T-cell (primary cell): ENCODE measurements around the gene SEPTIN10. TPM values are rescaled to one million over a fixed set of nuclear protein-coding genes. Genes with fewer than 3 reads are reported as not detected.

Source experiments
- ATAC-seq, 4 experiments: fragments of 200-7000 bp in 3 of 4; fragments of 150-1000 bp in 1 of 4; cut with Tn5 transposase; replicated peaks in 1 of 4; 1 replicate in 3 of 4; 2 replicates in 1 of 4; pipeline ENCODE4 v1.10.0; 2021; ENCODE audit warnings: moderate library complexity in 3 of 4, mild to moderate bottlenecking in 2 of 4, moderate number of reproducible peaks in 1 of 4
- CTCF ChIA-PET, 2 donors: fragments of 300-600 bp; sonication (Branson Sonifier 250); formaldehyde crosslinking; loops; one replicate each; lab custom pipeline; 2022; ENCODE audit warnings: antibody characterized with exemption in 2 of 2; lab: Charles Lee
- POLR2A ChIA-PET, 2 donors: fragments of 300-600 bp; sonication (Branson Sonifier 250); formaldehyde crosslinking; loops; one replicate each; lab custom pipeline; 2022; ENCODE audit warnings: antibody characterized with exemption in 2 of 2; lab: Charles Lee
- DNase-seq, 35 experiments: peaks; one replicate each; pipeline versions ENCODE4 v3.0.0 to v3.0.0-alpha.2; 2013 to 2023
- H3K27ac ChIP-seq: one replicate; pipeline ENCODE4 v1.5.1; 2013; ENCODE audit warnings: low read length
- H3K27me3 ChIP-seq, 2 experiments: replicated peaks in 1 of 2; 1 replicate in 1 of 2; 2 replicates in 1 of 2; pipeline versions ENCODE4 v1.6.1 to v1.7.0; 2013; ENCODE audit warnings: low read length in 1 of 2, mixed read lengths in 1 of 2; ENCODE audit not compliant: control insufficient read depth in 2 of 2, insufficient read depth in 2 of 2; ENCODE audit errors: extremely low read depth in 1 of 2
- H3K36me3 ChIP-seq, 2 donors: 1 replicate in 1 of 2; 2 replicates in 1 of 2; pipeline versions ENCODE4 v1.6.1 to v1.7.0; 2013; ENCODE audit warnings: low read length in 1 of 2; ENCODE audit not compliant: control insufficient read depth in 2 of 2, insufficient read depth in 1 of 2; ENCODE audit errors: extremely low read depth in 1 of 2
- H3K4me1 ChIP-seq, 2 experiments: 1 replicate in 1 of 2; 2 replicates in 1 of 2; pipeline versions ENCODE4 v1.6.1 to v1.7.0; 2013; ENCODE audit warnings: low read length in 2 of 2, mixed read lengths in 1 of 2; ENCODE audit not compliant: insufficient read depth in 2 of 2, control insufficient read depth in 1 of 2; ENCODE audit errors: extremely low read depth in 1 of 2
- H3K4me3 ChIP-seq, 2 donors: 1 replicate in 1 of 2; 2 replicates in 1 of 2; pipeline versions ENCODE4 v1.5.1 to v1.7.0; 2013; ENCODE audit warnings: mild to moderate bottlenecking in 2 of 2, low read length in 1 of 2, moderate library complexity in 1 of 2; ENCODE audit not compliant: control insufficient read depth in 1 of 2; ENCODE audit errors: extremely low read depth in 1 of 2
- H3K9me3 ChIP-seq: 2 replicates; pipeline ENCODE4 v1.7.0; 2013
- H3K27ac Mint-ChIP-seq, 2 donors: one replicate each; pipeline ENCODE4 v1.8.0; 2020 to 2021; ENCODE audit warnings: mild to moderate bottlenecking in 2 of 2, mixed read lengths in 2 of 2
- H3K27me3 Mint-ChIP-seq, 2 donors: one replicate each; pipeline ENCODE4 v1.8.0; 2021 to 2022; ENCODE audit warnings: mixed read lengths in 2 of 2
- H3K36me3 Mint-ChIP-seq: one replicate; pipeline ENCODE4 v1.8.0; 2021; ENCODE audit warnings: mixed read lengths
- H3K4me1 Mint-ChIP-seq, 3 donors: one replicate each; pipeline ENCODE4 v1.8.0; 2020 to 2022; ENCODE audit warnings: mixed read lengths in 3 of 3, mild to moderate bottlenecking in 1 of 3
- H3K4me3 Mint-ChIP-seq, 3 donors: one replicate each; pipeline ENCODE4 v1.8.0; 2020 to 2022; ENCODE audit warnings: mild to moderate bottlenecking in 3 of 3, mixed read lengths in 3 of 3, moderate library complexity in 3 of 3
- H3K9me3 Mint-ChIP-seq, 3 donors: one replicate each; pipeline ENCODE4 v1.8.0; 2020 to 2022; ENCODE audit warnings: mixed read lengths in 3 of 3
- WGBS: methylation state at CpG from one replicate; pipeline ENCODE4 v1.1.5; 2013; ENCODE audit warnings: missing lambda C conversion rate; ENCODE audit not compliant: insufficient coverage; 5-methylcytosine and 5-hydroxymethylcytosine counted together
- total RNA-seq, 35 experiments: library from RNA in 6 of 35; stranded (reverse) in 6 of 35; fragments of 120-200 nt in 1 of 35; gene quantifications; one replicate each; pipeline versions ENCODE4 v1.2.1 to v1.2.4 and lab custom pipeline; 2013 to 2026

SEPTIN10 gene
- total RNA-seq, 5 donors from 2014 or later (not counting 1 experiment from before 2014, with no cell fraction given): 2.2 to 3.7 (median 3.3) TPM

DNA sequence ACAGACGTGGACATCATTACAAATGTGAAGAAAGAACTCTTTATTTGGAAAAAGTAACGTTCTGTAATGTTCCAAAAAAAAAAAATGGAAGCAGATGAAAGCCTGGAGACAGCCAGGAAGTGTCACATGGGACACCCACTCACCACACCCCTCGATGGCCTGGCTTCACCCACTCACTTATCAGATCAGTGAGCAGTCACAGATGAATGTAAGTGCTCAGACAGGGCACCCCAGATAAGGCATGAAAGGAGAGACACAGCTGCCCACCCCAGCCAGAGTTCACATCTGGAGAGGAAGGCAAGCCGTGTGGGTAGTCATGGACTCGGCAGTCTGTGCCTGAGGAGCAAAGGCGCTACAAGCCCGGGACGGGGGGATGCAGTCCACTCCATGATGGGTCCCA, 105.2 kb downstream of the SEPTIN10 start:
- CTCF ChIA-PET: interaction anchor here in 1 of 2 donors (0.7 kb wide), 1 partner anchor 24 kb away, joined by 3 read pairs; no protein-coding TSS in a partner anchor
- Mint-ChIP-seq H3K36me3 (no peaks in the 10 kb centered on the region), H3K9me3 (no peaks in the 10 kb centered on the region), H3K4me3 (no peak overlapping the region), H3K27ac (no peak overlapping the region), H3K27me3 (peaks cover 0 to 3% of the 10 kb centered on the region in 2 donors), H3K4me1 (peaks cover 5 to 6% (median 6%) of the 10 kb centered on the region in 3 donors)
- DNase-seq (no peak), ATAC-seq (no peak)
- H3K27me3 ChIP-seq: no peaks in the 10 kb centered on the region
- POLR2A ChIA-PET: no interaction called here
- no peak overlapping the region for H3K4me3 ChIP-seq
- no peak overlapping the region for H3K27ac ChIP-seq
- 83% methylated on average over 7 of the region's 8 CpGs for WGBS
- no peaks in the 10 kb centered on the region for H3K9me3 ChIP-seq
- H3K36me3 ChIP-seq: peaks cover 0 to 5% of the 10 kb centered on the region in 2 donors
- peaks cover 0 to 4% of the 10 kb centered on the region in 2 experiments for H3K4me1 ChIP-seq

DNA sequence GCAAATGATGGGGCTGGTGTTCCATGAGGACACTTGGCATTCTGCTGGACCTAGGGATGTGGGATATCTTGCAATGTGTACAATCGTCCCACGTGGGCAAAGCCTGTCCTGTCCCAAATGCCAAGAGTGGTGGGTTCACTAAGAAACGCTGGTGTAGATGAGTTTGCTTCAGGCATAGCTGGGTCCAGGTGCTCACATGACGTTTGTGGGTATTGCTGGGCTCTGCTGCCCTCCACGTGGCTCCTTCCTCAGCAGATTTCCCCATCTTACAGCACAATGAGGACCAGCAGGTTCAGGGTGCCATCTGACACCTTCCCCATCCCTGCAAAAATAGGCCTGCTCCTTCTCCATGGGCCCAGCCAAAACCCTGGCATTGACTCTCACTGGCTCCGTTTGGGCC, 105.9 kb downstream of the SEPTIN10 start:
- H3K4me1 ChIP-seq: peaks cover 0 to 3% of the 10 kb centered on the region in 2 experiments
- DNase-seq (no peak), ATAC-seq (no peak)
- no peak overlapping the region for H3K27ac Mint-ChIP-seq
- no peaks in the 10 kb centered on the region for H3K36me3 Mint-ChIP-seq
- no peaks in the 10 kb centered on the region for H3K27me3 ChIP-seq
- H3K4me1 Mint-ChIP-seq: peaks cover 4 to 6% (median 5%) of the 10 kb centered on the region in 3 donors
- no peak overlapping the region for H3K4me3 ChIP-seq
- no peaks in the 10 kb centered on the region for H3K9me3 ChIP-seq
- H3K9me3 Mint-ChIP-seq: no peaks in the 10 kb centered on the region
- H3K27me3 Mint-ChIP-seq: peaks cover 0 to 3% of the 10 kb centered on the region in 2 donors
- H3K4me3 Mint-ChIP-seq: no peak overlapping the region
- H3K27ac ChIP-seq: no peak overlapping the region
- 38% methylated on average over 3 of the region's 6 CpGs for WGBS
- CTCF ChIA-PET: no interaction called here
- H3K36me3 ChIP-seq: peaks cover 0 to 5% of the 10 kb centered on the region in 2 donors
- POLR2A ChIA-PET: no interaction called here

DNA sequence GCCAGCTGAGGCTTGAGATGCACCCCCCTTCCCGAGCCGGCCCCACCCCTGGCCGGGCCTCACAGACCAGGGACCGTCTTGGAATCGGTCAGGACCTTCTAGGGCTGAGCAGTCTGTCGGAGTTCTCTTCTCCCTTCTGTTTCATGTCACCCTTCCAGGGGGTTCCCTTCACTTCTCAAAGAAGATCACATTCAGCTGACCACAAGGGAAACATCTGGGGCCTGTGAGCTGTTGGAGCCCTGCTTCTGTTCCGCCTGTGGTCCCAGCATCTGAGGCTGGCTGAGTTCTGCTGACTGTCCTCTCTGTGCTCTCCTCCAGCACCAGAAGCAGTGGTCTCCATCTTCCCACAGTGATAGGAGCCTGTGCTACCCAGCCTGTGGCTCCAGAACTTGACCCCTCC, 106.5 kb downstream of the SEPTIN10 start:
- H3K27ac Mint-ChIP-seq: no peak overlapping the region
- WGBS: 38% methylated on average over 4 of the region's 7 CpGs
- Histone ChIP-seq H3K27me3 (no peaks in the 10 kb centered on the region), H3K9me3 (no peaks in the 10 kb centered on the region), H3K27ac (no peak overlapping the region), H3K4me3 (no peak overlapping the region), H3K4me1 (peaks cover 0 to 3% of the 10 kb centered on the region in 2 experiments), H3K36me3 (peaks cover 0 to 5% of the 10 kb centered on the region in 2 donors)
- H3K4me1 Mint-ChIP-seq: peaks cover 4 to 6% (median 5%) of the 10 kb centered on the region in 3 donors
- H3K9me3 Mint-ChIP-seq: no peaks in the 10 kb centered on the region
- no peak overlapping the region for H3K4me3 Mint-ChIP-seq
- POLR2A ChIA-PET: no interaction called here
- peaks cover 0 to 3% of the 10 kb centered on the region in 2 donors for H3K27me3 Mint-ChIP-seq
- DNase-seq (no peak), ATAC-seq (no peak)
- no peaks in the 10 kb centered on the region for H3K36me3 Mint-ChIP-seq
- CTCF ChIA-PET: no interaction called here

DNA sequence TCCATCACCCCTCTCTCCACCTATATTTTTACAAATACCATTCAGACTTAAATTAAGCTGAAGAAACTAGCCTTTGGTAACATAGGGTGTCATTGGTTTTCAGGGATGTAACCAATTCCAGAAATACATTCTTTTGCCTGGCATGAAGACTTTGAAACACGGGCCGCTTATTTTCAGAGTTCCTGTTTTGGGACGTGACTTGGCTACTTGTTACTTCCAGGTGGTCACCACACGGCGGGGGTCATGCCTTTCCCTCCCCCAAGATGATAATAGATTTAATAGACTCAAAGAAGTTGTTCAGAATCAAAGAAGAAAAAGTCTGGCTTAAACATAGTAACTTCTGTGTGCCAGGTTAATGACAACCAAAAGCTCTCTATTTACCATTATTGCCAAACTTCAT, 110.6 kb downstream of the SEPTIN10 start:
- no CpG with 5 or more reads among the region's 5 CpGs for WGBS
- Histone ChIP-seq H3K9me3 (no peaks in the 10 kb centered on the region), H3K27ac (no peak overlapping the region), H3K27me3 (peaks cover 0 to 4% of the 10 kb centered on the region in 2 experiments), H3K4me3 (no peak overlapping the region), H3K36me3 (peaks cover 0 to 5% of the 10 kb centered on the region in 2 donors), H3K4me1 (no peaks in the 10 kb centered on the region)
- ATAC-seq (no peak), DNase-seq (no peak)
- H3K27ac Mint-ChIP-seq: no peak overlapping the region
- ChIA-PET POLR2A (no interaction called here), CTCF (no interaction called here)
- no peak overlapping the region for H3K4me3 Mint-ChIP-seq
- no peaks in the 10 kb centered on the region for H3K4me1 Mint-ChIP-seq
- no peaks in the 10 kb centered on the region for H3K9me3 Mint-ChIP-seq
- peaks cover 0 to 1% of the 10 kb centered on the region in 2 donors for H3K27me3 Mint-ChIP-seq
- H3K36me3 Mint-ChIP-seq: no peaks in the 10 kb centered on the region

DNA sequence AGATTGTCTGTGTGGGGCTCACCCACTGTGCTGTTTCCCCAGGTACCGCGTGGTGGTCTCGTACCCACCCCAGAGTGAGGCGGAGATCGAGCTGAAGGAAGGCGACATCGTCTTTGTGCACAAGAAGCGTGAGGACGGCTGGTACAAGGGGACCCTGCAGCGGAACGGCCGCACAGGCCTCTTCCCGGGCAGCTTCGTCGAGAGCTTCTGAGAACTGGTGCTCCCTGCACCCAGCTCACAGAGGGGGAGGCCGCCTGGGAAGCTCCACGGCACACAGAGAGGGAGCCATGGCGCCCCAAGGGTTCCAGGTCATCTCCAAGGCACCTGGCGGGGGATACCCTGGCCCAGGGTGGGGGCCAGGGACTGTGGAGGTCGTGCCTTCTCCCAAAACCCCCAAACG, 112.3 kb downstream of the SEPTIN10 start:
- H3K4me3 Mint-ChIP-seq: no peak overlapping the region
- POLR2A ChIA-PET: no interaction called here
- Histone ChIP-seq H3K4me3 (no peak overlapping the region), H3K36me3 (peaks cover 0 to 5% of the 10 kb centered on the region in 2 donors), H3K4me1 (no peaks in the 10 kb centered on the region), H3K27me3 (peaks cover 0 to 8% of the 10 kb centered on the region in 2 experiments), H3K27ac (no peak overlapping the region), H3K9me3 (no peaks in the 10 kb centered on the region)
- H3K27ac Mint-ChIP-seq: no peak overlapping the region
- ATAC-seq: no peak
- CTCF ChIA-PET: no interaction called here
- no peak for DNase-seq
- no peaks in the 10 kb centered on the region for H3K4me1 Mint-ChIP-seq
- H3K9me3 Mint-ChIP-seq: no peaks in the 10 kb centered on the region
- no peaks in the 10 kb centered on the region for H3K27me3 Mint-ChIP-seq
- WGBS: 85% methylated on average over 14 of the region's 21 CpGs
- H3K36me3 Mint-ChIP-seq: no peaks in the 10 kb centered on the region

DNA sequence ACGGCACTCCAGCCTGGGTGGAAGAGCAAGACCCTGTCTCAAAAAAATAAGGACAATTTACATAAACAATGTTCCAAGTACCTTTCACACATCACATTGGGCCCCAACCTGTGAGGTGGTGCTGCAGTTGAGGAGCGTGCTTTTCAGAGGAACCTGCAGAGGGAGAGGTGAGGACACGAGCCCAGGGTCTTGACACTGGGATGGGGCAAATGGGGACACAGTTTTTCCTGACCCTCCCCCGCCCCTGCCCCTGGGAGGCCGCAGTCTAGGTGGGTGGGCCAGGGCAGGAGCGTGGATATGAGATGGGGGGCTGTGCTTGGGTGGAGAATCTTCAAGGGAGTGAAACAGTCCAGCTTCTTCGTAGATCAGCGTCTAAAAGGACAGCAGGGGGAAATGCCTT, 112.9 kb downstream of the SEPTIN10 start:
- ATAC-seq (no peak), DNase-seq (no peak)
- H3K4me1 Mint-ChIP-seq: no peaks in the 10 kb centered on the region
- Histone ChIP-seq H3K4me1 (no peaks in the 10 kb centered on the region), H3K9me3 (no peaks in the 10 kb centered on the region), H3K36me3 (peaks cover 0 to 5% of the 10 kb centered on the region in 2 donors), H3K4me3 (no peak overlapping the region), H3K27ac (no peak overlapping the region), H3K27me3 (peaks cover 0 to 8% of the 10 kb centered on the region in 2 experiments)
- H3K27me3 Mint-ChIP-seq: no peaks in the 10 kb centered on the region
- H3K36me3 Mint-ChIP-seq: no peaks in the 10 kb centered on the region
- no peaks in the 10 kb centered on the region for H3K9me3 Mint-ChIP-seq
- CTCF ChIA-PET: no interaction called here
- WGBS: 92% methylated on average over 2 of the region's 8 CpGs
- POLR2A ChIA-PET: no interaction called here
- no peak overlapping the region for H3K4me3 Mint-ChIP-seq
- H3K27ac Mint-ChIP-seq: no peak overlapping the region

DNA sequence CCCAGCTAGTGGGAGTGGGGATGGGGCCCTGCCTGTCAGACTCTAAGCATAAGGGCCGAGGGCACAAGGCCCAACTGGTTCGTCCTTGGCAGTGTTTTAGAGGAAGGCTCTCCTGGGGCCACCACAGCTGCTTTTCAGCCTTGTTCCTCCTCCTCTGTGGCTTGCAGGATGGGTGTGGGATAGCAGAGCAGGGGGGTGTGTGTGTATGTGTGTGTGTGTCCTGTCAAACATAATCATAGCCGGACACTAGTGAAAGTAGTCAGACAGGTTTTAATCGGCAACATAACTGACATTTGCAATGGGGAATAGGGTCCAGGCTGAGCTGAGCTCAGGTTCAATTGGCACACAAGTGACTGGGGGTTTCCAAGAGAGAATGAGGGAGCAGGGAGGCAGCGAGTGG, 114.2 kb downstream of the SEPTIN10 start:
- Histone ChIP-seq H3K4me3 (no peak overlapping the region), H3K4me1 (no peaks in the 10 kb centered on the region), H3K36me3 (peaks cover 0 to 5% of the 10 kb centered on the region in 2 donors), H3K9me3 (no peaks in the 10 kb centered on the region), H3K27ac (no peak overlapping the region), H3K27me3 (peaks cover 0 to 8% of the 10 kb centered on the region in 2 experiments)
- Mint-ChIP-seq H3K36me3 (no peaks in the 10 kb centered on the region), H3K27ac (no peak overlapping the region), H3K27me3 (no peaks in the 10 kb centered on the region), H3K4me1 (no peaks in the 10 kb centered on the region), H3K4me3 (no peak overlapping the region), H3K9me3 (no peaks in the 10 kb centered on the region)
- no peak for ATAC-seq
- WGBS: 46% methylated on average over 5 of the region's 5 CpGs
- ChIA-PET CTCF (no interaction called here), POLR2A (no interaction called here)
- DNase-seq: no peak
